Neural progenitor cell (in vitro differentiated cells): ENCODE data around the gene INTS1.

Experiments used
- CTCF ChIP-seq: fragments of 200-600 bp; sonication (generic); IDR thresholded peaks from 2 replicates; pipeline ENCODE4 v1.5.1; 2017; ENCODE audit warnings: antibody characterized with exemption, mild to moderate bottlenecking
- EZH2 ChIP-seq: fragments of 200-600 bp; sonication (generic); IDR thresholded peaks from 2 replicates; pipeline ENCODE4 v1.6.1; 2017; ENCODE audit warnings: antibody characterized with exemption, mild to moderate bottlenecking, moderate library complexity
- EZH2phosphoT487 ChIP-seq: fragments of 200-600 bp; sonication (generic); IDR thresholded peaks from 2 replicates; pipeline ENCODE4 v1.6.1; 2017; ENCODE audit warnings: antibody characterized with exemption

GRCh38 chr7:1530946-1531262 lies 26.7 kb upstream of the INTS1 start:
- TF ChIP-seq CTCF (no peak), EZH2 (no peak), EZH2phosphoT487 (no peak)
